NCI-H2107 treated with DMSO at 0.1 percent for 48 hours (cell line): ENCODE results near the gene KCNJ18.
"Not testable (repeated sequence)": the region's sequence is repeated elsewhere in the genome, so short reads cannot be mapped to it uniquely, and the experiment has no call there.

Experiments
- DNase-seq: peaks from one replicate; lab custom pipeline; 2025; ENCODE audit not compliant: unreplicated experiment; lab: John Stamatoyannopoulos, UW

The KCNJ18 gene

GRCh38 chr17:21691883-21692703 lies at the start of gene KCNJ18:
Gene KCNJ18, plus strand, starts transcription at chr17:21692523. Its CDS starts 10,264 bp downstream, at chr17:21702787.
- DNase-seq = not testable (repeated sequence)

- not testable (repeated sequence) for DNase-seq
Observed at GRCh38 chr17:21648125-21648524, 44.2 kb upstream of the KCNJ18 start.

GRCh38 chr17:21650043-21650442 lies 42.3 kb upstream of the KCNJ18 start:
- not testable (repeated sequence) for DNase-seq

GRCh38 chr17:21652049-21652448 lies 40.3 kb upstream of the KCNJ18 start:
- DNase-seq = not testable (repeated sequence)

GRCh38 chr17:21653211-21653610 lies 39.1 kb upstream of the KCNJ18 start:
- not testable (repeated sequence) for DNase-seq

GRCh38 chr17:21656518-21657309 lies 35.6 kb upstream of the KCNJ18 start:
- DNase-seq = not testable (repeated sequence)

- DNase-seq = not testable (repeated sequence)
Observed at GRCh38 chr17:21659635-21660034, 32.7 kb upstream of the KCNJ18 start.

GRCh38 chr17:21661455-21661854 lies 30.9 kb upstream of the KCNJ18 start:
- DNase-seq = not testable (repeated sequence)

GRCh38 chr17:21663166-21663565 lies 29.2 kb upstream of the KCNJ18 start:
- DNase-seq = not testable (repeated sequence)

GRCh38 chr17:21663614-21664474 lies 28.5 kb upstream of the KCNJ18 start:
- not testable (repeated sequence) for DNase-seq

- not testable (repeated sequence) for DNase-seq
Observed at GRCh38 chr17:21665171-21665570, 27.2 kb upstream of the KCNJ18 start.

GRCh38 chr17:21665935-21666493 lies 26.3 kb upstream of the KCNJ18 start:
- not testable (repeated sequence) for DNase-seq

- DNase-seq = not testable (repeated sequence)
Observed at GRCh38 chr17:21666711-21667412, 25.5 kb upstream of the KCNJ18 start.

- not testable (repeated sequence) for DNase-seq
Observed at GRCh38 chr17:21667413-21668117, 24.8 kb upstream of the KCNJ18 start.

GRCh38 chr17:21668118-21668488 lies 24.2 kb upstream of the KCNJ18 start:
- DNase-seq = not testable (repeated sequence)

- DNase-seq = not testable (repeated sequence)
Observed at GRCh38 chr17:21668746-21669508, 23.4 kb upstream of the KCNJ18 start.

GRCh38 chr17:21669616-21670360 lies 22.5 kb upstream of the KCNJ18 start:
- not testable (repeated sequence) for DNase-seq
